Thyroid gland (tissue), 4 donors: ENCODE data around the gene ZBTB37.

Experiments used
- POLR2A ChIP-seq, 2 donors: fragments of 450-650 bp; IDR thresholded peaks; one replicate each; pipeline ENCODE4 v1.6.1; 2017; ENCODE audit warnings: antibody characterized with exemption in 2 of 2, mild to moderate bottlenecking in 2 of 2, moderate library complexity in 1 of 2
- TF ChIP-seq, protein P1 (sequence below), 6 experiments: fragments of 200-600 bp in 3 of 6; fragments of 450-650 bp in 3 of 6; sonication (generic) in 3 of 6; IDR thresholded peaks; one replicate each; pipeline ENCODE4 v1.5.1; 2016 to 2019; ENCODE audit warnings: antibody characterized with exemption in 6 of 6, mild to moderate bottlenecking in 2 of 6, inconsistent platforms in 1 of 6, moderate library complexity in 1 of 6

DNA sequence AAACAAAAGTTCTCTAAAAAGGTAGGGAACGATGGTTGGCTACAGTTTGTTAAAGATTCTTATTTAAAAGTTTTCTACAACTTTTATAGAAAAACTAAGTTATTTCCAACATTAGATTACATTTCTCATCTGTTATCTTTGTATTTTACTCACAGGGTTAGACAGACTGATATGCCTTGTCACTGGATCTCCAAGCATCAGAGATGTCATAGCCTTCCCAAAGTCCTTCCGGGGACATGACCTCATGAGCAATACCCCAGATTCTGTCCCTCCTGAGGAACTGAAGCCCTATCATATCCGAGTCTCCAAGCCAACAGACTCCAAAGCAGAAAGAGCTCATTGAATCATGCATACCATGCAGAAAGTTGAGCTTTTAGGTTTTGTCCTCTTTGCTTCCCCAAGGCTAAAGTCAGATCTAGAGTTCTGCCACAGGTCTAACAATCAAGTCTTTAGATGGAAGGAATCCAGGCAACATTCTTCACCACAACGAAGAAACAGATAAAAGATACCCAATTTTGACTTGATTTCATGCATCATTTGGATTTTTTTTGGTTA, 10.7 kb upstream of the ZBTB37 start:
- TF ChIP-seq, protein P1, sequence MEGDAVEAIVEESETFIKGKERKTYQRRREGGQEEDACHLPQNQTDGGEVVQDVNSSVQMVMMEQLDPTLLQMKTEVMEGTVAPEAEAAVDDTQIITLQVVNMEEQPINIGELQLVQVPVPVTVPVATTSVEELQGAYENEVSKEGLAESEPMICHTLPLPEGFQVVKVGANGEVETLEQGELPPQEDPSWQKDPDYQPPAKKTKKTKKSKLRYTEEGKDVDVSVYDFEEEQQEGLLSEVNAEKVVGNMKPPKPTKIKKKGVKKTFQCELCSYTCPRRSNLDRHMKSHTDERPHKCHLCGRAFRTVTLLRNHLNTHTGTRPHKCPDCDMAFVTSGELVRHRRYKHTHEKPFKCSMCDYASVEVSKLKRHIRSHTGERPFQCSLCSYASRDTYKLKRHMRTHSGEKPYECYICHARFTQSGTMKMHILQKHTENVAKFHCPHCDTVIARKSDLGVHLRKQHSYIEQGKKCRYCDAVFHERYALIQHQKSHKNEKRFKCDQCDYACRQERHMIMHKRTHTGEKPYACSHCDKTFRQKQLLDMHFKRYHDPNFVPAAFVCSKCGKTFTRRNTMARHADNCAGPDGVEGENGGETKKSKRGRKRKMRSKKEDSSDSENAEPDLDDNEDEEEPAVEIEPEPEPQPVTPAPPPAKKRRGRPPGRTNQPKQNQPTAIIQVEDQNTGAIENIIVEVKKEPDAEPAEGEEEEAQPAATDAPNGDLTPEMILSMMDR (IDR thresholded peaks at IDR 0.05), result no peak
- TF ChIP-seq POLR2A (IDR thresholded peaks at IDR 0.05), result no peak
